Mesenchymal stem cell (in vitro differentiated cells and primary cell): ENCODE data around the gene LRIT3.
"Not testable (repeated sequence)": the region's sequence is repeated elsewhere in the genome, so short reads cannot be mapped to it uniquely, and the experiment has no call there.

Experiments used
- DNase-seq: peaks from one replicate; pipeline ENCODE4 v3.0.0-alpha.2; 2013
- H2AFZ ChIP-seq: one replicate; pipeline ENCODE4 v1.6.1; 2013; ENCODE audit warnings: low read depth, mild to moderate bottlenecking, control low read depth, inconsistent platforms, low read length, moderate library complexity
- H2AK5ac ChIP-seq: 2 replicates; pipeline ENCODE4 v1.6.1; 2013; ENCODE audit warnings: low read length, moderate library complexity, mild to moderate bottlenecking, inconsistent platforms; ENCODE audit not compliant: severe bottlenecking
- H2BK120ac ChIP-seq: one replicate; pipeline ENCODE4 v1.6.1; 2013; ENCODE audit warnings: low read depth, mild to moderate bottlenecking, inconsistent platforms, low read length, moderate library complexity
- H2BK12ac ChIP-seq, 2 experiments: one replicate each; pipeline ENCODE4 v1.6.1; 2013; ENCODE audit warnings: inconsistent platforms in 2 of 2, low read length in 2 of 2, mild to moderate bottlenecking in 2 of 2, moderate library complexity in 2 of 2, control low read depth in 1 of 2
- H2BK15ac ChIP-seq: one replicate; pipeline ENCODE4 v1.6.1; 2013; ENCODE audit warnings: mild to moderate bottlenecking, low read depth, inconsistent platforms; ENCODE audit not compliant: poor library complexity, severe bottlenecking
- H2BK5ac ChIP-seq: 2 replicates; pipeline ENCODE4 v1.6.1; 2013; ENCODE audit warnings: low read depth, mild to moderate bottlenecking, low read length, control low read depth, inconsistent platforms; ENCODE audit not compliant: poor library complexity, severe bottlenecking
- H3K14ac ChIP-seq, 2 experiments: one replicate each; pipeline ENCODE4 v1.6.1; 2013; ENCODE audit warnings: inconsistent platforms in 2 of 2, low read length in 2 of 2, control low read depth in 1 of 2, mild to moderate bottlenecking in 1 of 2, moderate library complexity in 1 of 2
- H3K18ac ChIP-seq, 2 experiments: one replicate each; pipeline ENCODE4 v1.6.1; 2013; ENCODE audit warnings: inconsistent platforms in 2 of 2, low read length in 2 of 2, control low read depth in 1 of 2, low read depth in 1 of 2, mild to moderate bottlenecking in 1 of 2
- H3K23ac ChIP-seq, 2 experiments: one replicate each; pipeline ENCODE4 v1.6.1; 2013; ENCODE audit warnings: inconsistent platforms in 2 of 2, low read length in 2 of 2, mild to moderate bottlenecking in 2 of 2, moderate library complexity in 2 of 2, control low read depth in 1 of 2
- H3K27ac ChIP-seq: 2 replicates; pipeline ENCODE4 v1.5.1; 2013; ENCODE audit warnings: mild to moderate bottlenecking, moderate library complexity, low read length, control low read depth, inconsistent platforms; ENCODE audit not compliant: poor library complexity, severe bottlenecking
- H3K27me3 ChIP-seq, 2 experiments: 2 replicates each; pipeline versions ENCODE4 v1.6.1 to v1.7.0; 2013; ENCODE audit warnings: low read length in 2 of 2, mild to moderate bottlenecking in 2 of 2, moderate library complexity in 2 of 2, control low read depth in 1 of 2, inconsistent platforms in 1 of 2; ENCODE audit not compliant: control insufficient read depth in 1 of 2, insufficient read depth in 1 of 2
- H3K36me3 ChIP-seq, 2 experiments: 2 replicates each; pipeline versions ENCODE4 v1.6.1 to v1.7.0; 2013; ENCODE audit warnings: low read length in 2 of 2, control low read depth in 1 of 2, inconsistent platforms in 1 of 2, low read depth in 1 of 2, mild to moderate bottlenecking in 1 of 2; ENCODE audit not compliant: insufficient read depth in 2 of 2, control insufficient read depth in 1 of 2
- H3K4ac ChIP-seq, 2 experiments: one replicate each; pipeline ENCODE4 v1.6.1; 2013; ENCODE audit warnings: inconsistent platforms in 2 of 2, low read length in 2 of 2, mild to moderate bottlenecking in 2 of 2, moderate library complexity in 2 of 2, control low read depth in 1 of 2, low read depth in 1 of 2
- H3K4me1 ChIP-seq: 2 replicates; pipeline ENCODE4 v1.6.1; 2013; ENCODE audit warnings: low read depth, low read length, control low read depth; ENCODE audit not compliant: control insufficient read depth, insufficient read depth
- H3K4me2 ChIP-seq: 2 replicates; pipeline ENCODE4 v1.6.1; 2013; ENCODE audit warnings: low read length, mild to moderate bottlenecking, inconsistent platforms; ENCODE audit not compliant: poor library complexity, severe bottlenecking
- H3K4me3 ChIP-seq, 2 experiments: 2 replicates each; pipeline versions ENCODE4 v1.5.1 to v1.7.0; 2013; ENCODE audit warnings: low read length in 2 of 2, mild to moderate bottlenecking in 2 of 2, control low read depth in 1 of 2, low read depth in 1 of 2; ENCODE audit not compliant: insufficient read depth in 1 of 2
- H3K79me1 ChIP-seq: replicated peaks from 2 replicates; pipeline ENCODE4 v1.6.1; 2013; ENCODE audit warnings: mild to moderate bottlenecking, control low read depth, low read length, inconsistent platforms; ENCODE audit not compliant: poor library complexity, severe bottlenecking
- H3K9ac ChIP-seq: 2 replicates; pipeline ENCODE4 v1.7.0; 2013; ENCODE audit warnings: mild to moderate bottlenecking, low read length, moderate library complexity
- H3K9me3 ChIP-seq: 2 replicates; pipeline ENCODE4 v1.7.0; 2013; ENCODE audit warnings: mild to moderate bottlenecking, low read length; ENCODE audit not compliant: control insufficient read depth
- H4K8ac ChIP-seq: one replicate; pipeline ENCODE4 v1.6.1; 2013; ENCODE audit warnings: inconsistent platforms, mild to moderate bottlenecking, low read length, moderate library complexity
- H4K91ac ChIP-seq: one replicate; pipeline ENCODE4 v1.6.1; 2013; ENCODE audit warnings: mild to moderate bottlenecking, low read length, inconsistent platforms
- whole genome bisulfite sequencing: methylation state at CpG from one replicate; pipeline ENCODE4 v1.1.7; 2013; ENCODE audit warnings: mixed read lengths; 5-methylcytosine and 5-hydroxymethylcytosine counted together

LRIT3 gene

GRCh38 chr4:109850601-109851000 is 2.7 kb downstream of the LRIT3 start:
- no peak overlapping the region for H2BK120ac ChIP-seq
- no peak overlapping the region for H2BK12ac ChIP-seq
- H3K4me2 ChIP-seq: no peak overlapping the region
- no peak overlapping the region for H4K8ac ChIP-seq
- H3K9ac ChIP-seq: no peak overlapping the region
- no peak overlapping the region for H3K23ac ChIP-seq
- no peaks in the 10 kb centered on the region for H3K4me1 ChIP-seq
- H3K14ac ChIP-seq: no peak overlapping the region
- H3K79me1 ChIP-seq: no peaks in the 10 kb centered on the region
- DNase-seq: no peak
- no peaks in the 10 kb centered on the region for H3K9me3 ChIP-seq
- H2AFZ ChIP-seq: no peak overlapping the region
- H3K4me3 ChIP-seq: no peak overlapping the region
- H3K18ac ChIP-seq: no peak overlapping the region
- H3K4ac ChIP-seq: no peak overlapping the region
- no peaks in the 10 kb centered on the region for H3K27me3 ChIP-seq
- H3K36me3 ChIP-seq: no peaks in the 10 kb centered on the region
- H2AK5ac ChIP-seq: no peak overlapping the region
- no peak overlapping the region for H2BK5ac ChIP-seq
- no peak overlapping the region for H4K91ac ChIP-seq
- WGBS: 70% methylated on average over 4 of the region's 5 CpGs
- no peak overlapping the region for H2BK15ac ChIP-seq
- no peak overlapping the region for H3K27ac ChIP-seq

DNA sequence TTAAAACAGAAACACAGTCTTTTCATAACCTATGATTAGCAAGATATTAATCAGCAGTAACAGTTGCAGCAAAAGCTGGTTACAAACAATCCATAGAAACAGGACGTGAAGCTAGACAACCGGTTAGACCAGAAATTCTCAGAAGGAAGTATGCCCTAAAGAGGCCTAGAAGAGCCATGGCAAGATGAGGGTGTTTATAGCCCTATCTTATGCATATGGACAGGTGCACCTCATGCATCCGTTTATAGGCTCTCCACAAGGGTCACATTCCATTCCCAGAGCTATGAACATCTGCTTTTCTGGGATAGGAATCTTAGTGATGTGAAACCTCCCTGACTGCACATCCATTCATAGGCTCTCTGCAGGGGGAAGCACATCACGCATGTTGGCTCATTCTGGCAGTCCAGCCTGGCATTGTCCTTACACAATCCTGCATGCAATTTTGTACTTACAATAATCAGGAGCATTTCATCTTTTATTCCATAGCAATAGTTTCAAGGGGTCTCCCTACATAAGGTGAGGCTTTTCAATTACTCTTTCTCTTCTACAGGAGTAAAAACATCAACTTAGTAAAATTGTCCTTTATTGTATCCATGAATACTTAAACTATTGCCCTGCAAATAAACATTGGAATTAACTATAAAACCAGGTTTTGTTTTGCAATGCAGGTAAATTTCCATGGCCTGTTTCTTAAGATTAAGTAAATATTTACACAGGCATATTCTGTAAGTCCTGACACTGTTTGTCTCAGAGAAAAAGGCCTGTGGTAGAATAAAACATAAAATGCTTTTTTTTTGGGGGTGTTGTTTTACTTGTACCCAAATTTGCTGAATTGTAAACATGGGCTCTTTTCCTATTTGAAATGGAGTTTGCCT is 11.8 kb downstream of the LRIT3 start:
- not testable (repeated sequence) for H3K9ac ChIP-seq, H3K4me3 ChIP-seq, H3K27me3 ChIP-seq, H2BK12ac ChIP-seq, H3K18ac ChIP-seq, H3K4me2 ChIP-seq, H4K91ac ChIP-seq, H2BK5ac ChIP-seq, H4K8ac ChIP-seq, H3K4me1 ChIP-seq, H2AFZ ChIP-seq, H3K4ac ChIP-seq, H2BK15ac ChIP-seq, H2AK5ac ChIP-seq, H3K14ac ChIP-seq, H3K79me1 ChIP-seq, H3K36me3 ChIP-seq, H3K27ac ChIP-seq, DNase-seq, H3K23ac ChIP-seq, H2BK120ac ChIP-seq
- H3K9me3 ChIP-seq: peaks cover 12% of the 10 kb centered on the region
- 75% methylated on average over 4 of the region's 4 CpGs for WGBS

GRCh38 chr4:109861271-109861670 is 13.4 kb downstream of the LRIT3 start:
- WGBS: 100% methylated on average over 1 of the region's 2 CpGs
- H2BK120ac ChIP-seq: no peak overlapping the region
- H2AFZ ChIP-seq: no peak overlapping the region
- H4K91ac ChIP-seq: no peak overlapping the region
- DNase-seq: no peak
- H3K9ac ChIP-seq: no peak overlapping the region
- H2AK5ac ChIP-seq: no peak overlapping the region
- no peak overlapping the region for H4K8ac ChIP-seq
- H3K18ac ChIP-seq: no peak overlapping the region
- no peak overlapping the region for H3K14ac ChIP-seq
- H3K4me1 ChIP-seq: no peaks in the 10 kb centered on the region
- no peak overlapping the region for H3K4ac ChIP-seq
- no peak overlapping the region for H2BK12ac ChIP-seq
- H2BK15ac ChIP-seq: no peak overlapping the region
- no peak overlapping the region for H3K4me3 ChIP-seq
- no peak overlapping the region for H3K23ac ChIP-seq
- H3K27me3 ChIP-seq: no peaks in the 10 kb centered on the region
- H2BK5ac ChIP-seq: no peak overlapping the region
- H3K27ac ChIP-seq: no peak overlapping the region
- no peaks in the 10 kb centered on the region for H3K79me1 ChIP-seq
- H3K4me2 ChIP-seq: no peak overlapping the region
- H3K36me3 ChIP-seq: no peaks in the 10 kb centered on the region
- peaks cover 12% of the 10 kb centered on the region for H3K9me3 ChIP-seq

GRCh38 chr4:109861916-109862511 is 14.1 kb downstream of the LRIT3 start:
- Histone ChIP-seq H3K27ac (no peak overlapping the region), H4K8ac (no peak overlapping the region), H2AFZ (no peak overlapping the region), H4K91ac (no peak overlapping the region), H3K4me3 (no peak overlapping the region), H3K4me2 (no peak overlapping the region), H2BK5ac (no peak overlapping the region), H3K18ac (no peak overlapping the region), H3K79me1 (no peaks in the 10 kb centered on the region), H2BK120ac (no peak overlapping the region), H3K4ac (no peak overlapping the region), H3K23ac (no peak overlapping the region), H3K9me3 (peaks cover 12% of the 10 kb centered on the region), H2BK15ac (no peak overlapping the region), H2AK5ac (no peak overlapping the region), H3K4me1 (no peaks in the 10 kb centered on the region), H3K9ac (no peak overlapping the region), H3K27me3 (no peaks in the 10 kb centered on the region), H3K14ac (no peak overlapping the region), H3K36me3 (no peaks in the 10 kb centered on the region), H2BK12ac (no peak overlapping the region)
- no peak for DNase-seq
- 96% methylated on average over 2 of the region's 3 CpGs for WGBS
